Measurements from ENCODE around the gene ANO3.
A peak's percentile ranks its signal among the peaks of the same experiment; 100 is the strongest.

Gene ANO3

DNA sequence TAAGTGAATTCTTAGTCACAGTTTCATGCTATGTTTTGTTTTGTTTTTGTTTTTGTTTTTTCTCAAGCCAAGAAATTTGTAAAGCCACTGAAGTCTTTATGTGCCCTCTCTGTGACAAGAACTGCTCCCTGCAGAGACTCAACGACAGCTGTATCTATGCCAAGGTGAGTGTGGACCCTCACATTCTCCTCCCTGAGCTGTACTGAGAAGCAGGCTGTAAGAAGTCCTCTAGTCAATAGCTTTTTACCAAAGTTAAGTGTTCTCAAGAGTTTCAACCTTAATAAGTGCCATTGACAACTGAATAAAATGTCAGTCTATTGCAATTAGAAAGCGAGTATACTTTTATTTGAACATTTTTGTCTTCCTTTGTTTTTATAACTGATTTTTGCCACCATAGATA lies 221.3 kb downstream of the ANO3 start:
- H4K20me1 ChIP-seq: no peaks in the 10 kb centered on the region
- H3K27me3 ChIP-seq: no peaks in the 10 kb centered on the region
- H3K36me3 ChIP-seq: no peaks in the 10 kb centered on the region
- H3K27ac ChIP-seq: no peak overlapping the region
- H3K4me3 ChIP-seq: no peak overlapping the region
- H3K9me3 ChIP-seq (replicated peaks in 1 of 11): no peaks in the 10 kb centered on the region
- no peak overlapping the region for H3K4me2 ChIP-seq
- H3K4me1 ChIP-seq: peaks cover 0 to 11% (median 5%) of the 10 kb centered on the region in 10 experiments; a peak in 9 of 20 replicates
- TF ChIP-seq Cebpa-rat (IDR thresholded peaks at IDR 0.05): no peak
- H3K9ac ChIP-seq: no peak overlapping the region

DNA sequence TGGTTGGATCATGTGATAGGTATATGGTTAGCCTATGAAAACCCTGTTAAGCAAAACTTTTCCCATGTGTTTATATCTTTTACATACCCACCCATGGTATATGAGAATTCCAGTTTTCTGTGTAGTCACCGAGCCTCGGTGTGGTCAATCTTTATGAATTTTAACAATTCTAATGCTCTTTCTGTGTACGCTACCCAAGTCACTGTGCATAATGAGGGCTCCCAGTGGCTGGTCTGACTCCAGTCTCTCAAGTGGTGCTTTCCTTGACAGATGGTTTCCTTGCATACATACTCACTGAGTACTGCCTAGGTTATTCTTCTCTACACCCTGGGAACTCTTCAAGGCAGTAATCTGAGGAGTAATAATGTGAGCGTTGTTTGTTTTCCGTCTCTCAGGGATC lies 222.5 kb downstream of the ANO3 start:
- no peak overlapping the region for H3K4me2 ChIP-seq
- peaks cover 0 to 17% (median 8%) of the 10 kb centered on the region in 10 experiments; a peak in 9 of 20 replicates for H3K4me1 ChIP-seq
- no peak overlapping the region for H3K9ac ChIP-seq
- TF ChIP-seq Cebpa-rat (IDR thresholded peaks at IDR 0.05): no peak
- no peaks in the 10 kb centered on the region for H4K20me1 ChIP-seq
- H3K9me3 ChIP-seq (replicated peaks in 1 of 11): no peaks in the 10 kb centered on the region
- no peaks in the 10 kb centered on the region for H3K36me3 ChIP-seq
- no peaks in the 10 kb centered on the region for H3K27me3 ChIP-seq
- no peak overlapping the region for H3K4me3 ChIP-seq
- H3K27ac ChIP-seq: no peak overlapping the region

DNA sequence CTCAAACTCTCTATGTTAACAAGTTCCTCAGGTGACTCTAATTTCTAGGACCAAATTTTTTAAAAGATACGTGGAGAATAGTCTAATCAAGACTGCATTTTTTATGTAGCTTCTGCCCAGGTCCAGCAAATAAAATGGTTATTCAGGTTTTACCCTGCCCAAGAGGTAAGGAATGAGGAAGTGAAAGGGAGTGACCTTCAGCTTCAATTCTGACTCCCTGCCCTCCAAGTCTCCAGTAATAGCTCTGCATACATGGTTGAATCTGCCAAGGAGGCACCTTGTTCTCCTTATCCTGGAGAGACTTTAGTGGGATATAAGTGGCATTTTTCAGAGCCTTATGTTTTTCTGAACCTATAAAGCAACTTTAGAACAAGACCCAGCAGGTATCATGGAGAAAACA lies 224.7 kb downstream of the ANO3 start:
- no peak overlapping the region for H3K27ac ChIP-seq
- no peak overlapping the region for H3K4me3 ChIP-seq
- no peaks in the 10 kb centered on the region for H3K27me3 ChIP-seq
- H3K36me3 ChIP-seq: no peaks in the 10 kb centered on the region
- no peak for TF ChIP-seq Cebpa-rat (IDR thresholded peaks at IDR 0.05)
- peaks cover 0 to 17% (median 8%) of the 10 kb centered on the region in 10 experiments; a peak in 9 of 20 replicates for H3K4me1 ChIP-seq
- H3K9me3 ChIP-seq (replicated peaks in 1 of 11): no peaks in the 10 kb centered on the region
- no peak overlapping the region for H3K9ac ChIP-seq
- H3K4me2 ChIP-seq: no peak overlapping the region
- no peaks in the 10 kb centered on the region for H4K20me1 ChIP-seq

DNA sequence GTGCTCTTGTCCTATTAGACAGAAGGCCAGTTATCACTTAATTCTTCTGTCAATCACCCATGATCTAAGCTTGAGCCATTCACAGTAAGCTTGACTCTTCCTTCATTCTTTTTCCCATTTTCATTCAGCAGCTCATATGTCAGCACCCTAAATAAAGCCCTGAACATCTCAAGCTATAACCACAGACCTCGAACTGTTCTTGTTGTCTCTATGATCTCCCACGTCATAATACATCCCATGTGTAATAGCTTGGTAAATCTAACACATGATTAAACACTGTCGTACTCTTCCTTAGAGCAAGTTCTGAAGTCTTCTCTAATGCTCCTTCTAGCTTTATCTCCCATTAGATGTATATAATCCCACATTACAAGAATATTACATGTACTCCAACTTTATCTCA lies 225.7 kb downstream of the ANO3 start:
- Histone ChIP-seq H3K4me2 (peak overlapping the region in 7 of 11 experiments; percentile 10 to 49 (median 37); a peak in 9 of 22 replicates), H3K9me3 (replicated peaks in 1 of 11) (no peaks in the 10 kb centered on the region), H3K27me3 (no peaks in the 10 kb centered on the region), H4K20me1 (no peaks in the 10 kb centered on the region), H3K4me1 (peaks cover 0 to 17% (median 8%) of the 10 kb centered on the region in 10 experiments; a peak in 9 of 20 replicates), H3K9ac (no peak overlapping the region), H3K36me3 (no peaks in the 10 kb centered on the region), H3K4me3 (no peak overlapping the region), H3K27ac (peak overlapping the region in 1 of 11 experiments; percentile 8; a peak in 1 of 22 replicates)
- no peak for TF ChIP-seq Cebpa-rat (IDR thresholded peaks at IDR 0.05)

DNA sequence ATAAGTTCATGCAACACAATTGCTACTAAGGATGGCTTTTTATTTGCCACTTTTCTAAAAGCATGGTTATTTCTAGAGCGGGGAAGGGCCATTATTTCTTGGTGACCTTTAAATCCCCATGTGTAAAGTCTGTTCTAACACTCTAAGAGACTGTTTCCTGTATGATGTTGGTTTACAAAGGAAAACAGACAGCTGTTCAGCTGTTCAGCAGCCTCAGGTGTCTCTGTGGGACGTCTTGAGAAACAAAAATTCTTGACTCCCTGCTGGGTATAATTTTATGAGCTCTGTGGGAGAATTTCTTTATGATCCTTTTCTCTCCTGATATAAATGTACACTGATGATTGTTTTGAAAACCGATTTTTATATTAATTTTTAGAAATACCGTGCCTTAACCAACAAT lies 226.3 kb downstream of the ANO3 start:
- H4K20me1 ChIP-seq: no peaks in the 10 kb centered on the region
- TF ChIP-seq Cebpa-rat (IDR thresholded peaks at IDR 0.05): no peak
- no peaks in the 10 kb centered on the region for H3K36me3 ChIP-seq
- peak overlapping the region in 7 of 11 experiments; percentile 10 to 49 (median 37); a peak in 11 of 22 replicates for H3K4me2 ChIP-seq
- no peak overlapping the region for H3K9ac ChIP-seq
- no peaks in the 10 kb centered on the region for H3K9me3 ChIP-seq (replicated peaks in 1 of 11)
- H3K4me3 ChIP-seq: no peak overlapping the region
- peak overlapping the region in 1 of 11 experiments; percentile 8; a peak in 1 of 22 replicates for H3K27ac ChIP-seq
- peaks cover 0 to 17% (median 8%) of the 10 kb centered on the region in 10 experiments; a peak in 9 of 20 replicates for H3K4me1 ChIP-seq
- H3K27me3 ChIP-seq: no peaks in the 10 kb centered on the region

DNA sequence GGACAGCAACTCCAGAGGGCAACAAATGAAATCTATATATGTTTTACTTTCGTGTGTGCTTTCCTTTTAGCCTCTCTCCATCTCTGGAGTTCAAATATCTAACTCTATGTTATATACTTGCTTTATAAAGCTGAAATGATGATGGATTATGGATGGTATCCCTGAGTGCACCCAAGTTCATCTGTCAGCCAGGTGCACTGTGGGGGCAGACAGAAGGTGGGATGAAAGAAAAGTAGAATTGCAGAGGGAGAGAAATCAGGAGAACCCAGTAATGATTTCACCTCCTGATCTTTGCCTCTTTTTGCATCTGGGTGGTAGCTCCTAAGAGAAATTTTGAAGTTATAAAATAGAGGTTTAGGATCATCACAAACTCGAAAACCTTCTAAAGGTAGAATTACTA lies 237.7 kb downstream of the ANO3 start:
- H3K27ac ChIP-seq: no peak overlapping the region
- no peaks in the 10 kb centered on the region for H3K9me3 ChIP-seq (replicated peaks in 1 of 11)
- H3K4me3 ChIP-seq: no peak overlapping the region
- no peaks in the 10 kb centered on the region for H3K36me3 ChIP-seq
- TF ChIP-seq Cebpa-rat (IDR thresholded peaks at IDR 0.05): no peak
- H4K20me1 ChIP-seq: no peaks in the 10 kb centered on the region
- no peaks in the 10 kb centered on the region for H3K4me1 ChIP-seq
- H3K9ac ChIP-seq: no peak overlapping the region
- H3K4me2 ChIP-seq: no peak overlapping the region
- no peaks in the 10 kb centered on the region for H3K27me3 ChIP-seq

DNA sequence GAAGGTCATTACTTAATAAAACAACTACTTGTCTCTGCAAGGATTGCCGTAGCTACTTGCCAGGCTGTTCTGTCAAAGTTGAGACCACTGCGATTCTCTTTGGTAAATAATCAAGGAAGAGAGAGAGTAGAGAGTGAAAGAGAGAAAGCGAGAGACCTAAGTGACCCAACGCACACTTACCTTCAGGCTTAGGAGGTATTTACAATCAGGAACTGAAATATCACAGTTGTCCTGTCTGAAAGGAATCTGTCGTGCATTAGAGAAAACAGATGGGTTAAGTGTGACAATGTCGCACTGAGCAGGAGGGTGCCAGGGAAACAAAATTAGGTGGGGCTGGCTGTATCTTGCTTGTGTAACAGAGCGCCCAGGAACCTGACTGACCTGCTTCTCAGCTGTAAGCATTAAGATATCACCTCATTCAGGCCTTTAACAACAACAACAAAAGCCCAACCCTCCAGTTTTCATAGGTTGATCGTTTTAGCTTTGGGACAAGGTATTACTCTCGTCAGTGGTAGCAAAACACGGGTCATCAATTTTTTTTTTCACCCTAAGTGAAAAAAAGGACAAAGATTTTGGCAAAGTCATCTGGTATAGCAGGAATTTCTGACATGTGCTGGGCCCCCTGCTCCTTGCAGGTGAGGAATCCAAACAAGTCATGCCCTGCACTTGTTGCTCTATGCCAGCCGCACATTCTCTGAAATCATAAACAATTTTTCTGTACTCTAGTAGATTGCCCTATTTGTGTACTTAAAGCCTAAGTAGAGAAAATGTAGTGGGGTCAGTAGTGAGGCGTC lies 240.1 kb downstream of the ANO3 start, which contains the start of gene MUC15:
TSS of gene MUC15 (minus strand) at position 403 of the 794 bp plus-strand sequence. CDS start 5,169 bp downstream, outside the sequence.
- Histone ChIP-seq H3K4me2 (no peak within 1 kb of the TSS), H3K27me3 (no peaks in the 10 kb centered on the region), H3K36me3 (no peaks in the 10 kb centered on the region), H3K4me1 (no peaks in the 10 kb centered on the region), H3K27ac (no peak within 1 kb of the TSS), H3K9ac (no peak within 1 kb of the TSS), H4K20me1 (no peaks in the 10 kb centered on the region), H3K4me3 (no peak within 1 kb of the TSS), H3K9me3 (replicated peaks in 1 of 11) (no peaks in the 10 kb centered on the region)
- TF ChIP-seq Cebpa-rat (IDR thresholded peaks at IDR 0.05): no peak

DNA sequence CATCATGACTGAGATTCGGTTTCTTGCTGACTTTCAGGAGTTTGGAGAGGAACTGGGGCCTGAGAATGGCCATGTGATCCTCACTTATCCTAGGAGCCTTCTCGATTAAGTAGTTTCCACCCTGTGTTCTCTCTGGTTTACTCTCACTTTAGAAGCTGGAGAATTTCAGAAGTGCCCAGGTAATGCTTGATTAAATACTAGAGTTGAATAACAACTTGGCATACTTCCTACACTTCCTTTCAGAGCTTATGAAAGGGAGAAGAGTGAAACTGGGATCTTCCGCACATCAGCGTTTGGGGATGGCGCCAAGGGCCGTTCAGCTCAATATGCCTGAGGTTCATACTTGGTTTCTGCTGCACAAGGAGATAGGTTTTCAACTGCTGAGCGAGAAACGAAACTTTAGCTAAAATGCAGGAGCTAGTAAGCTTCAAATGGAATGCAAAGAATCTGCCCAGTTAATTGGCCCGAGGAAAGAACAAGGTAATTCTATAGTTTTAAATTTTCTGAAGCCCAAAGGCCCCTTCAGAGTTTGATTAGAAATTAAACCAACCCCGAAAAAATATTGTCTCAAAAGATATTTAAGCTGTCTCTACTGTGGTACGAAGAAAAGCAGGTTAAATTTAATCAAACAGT lies 241.0 kb downstream of the ANO3 start:
- Histone ChIP-seq H3K9ac (no peak overlapping the region), H3K4me2 (no peak overlapping the region), H3K36me3 (no peaks in the 10 kb centered on the region), H3K9me3 (replicated peaks in 1 of 11) (no peaks in the 10 kb centered on the region), H3K4me3 (no peak overlapping the region), H4K20me1 (no peaks in the 10 kb centered on the region), H3K27me3 (no peaks in the 10 kb centered on the region), H3K27ac (no peak overlapping the region), H3K4me1 (no peaks in the 10 kb centered on the region)
- no peak for TF ChIP-seq Cebpa-rat (IDR thresholded peaks at IDR 0.05)

DNA sequence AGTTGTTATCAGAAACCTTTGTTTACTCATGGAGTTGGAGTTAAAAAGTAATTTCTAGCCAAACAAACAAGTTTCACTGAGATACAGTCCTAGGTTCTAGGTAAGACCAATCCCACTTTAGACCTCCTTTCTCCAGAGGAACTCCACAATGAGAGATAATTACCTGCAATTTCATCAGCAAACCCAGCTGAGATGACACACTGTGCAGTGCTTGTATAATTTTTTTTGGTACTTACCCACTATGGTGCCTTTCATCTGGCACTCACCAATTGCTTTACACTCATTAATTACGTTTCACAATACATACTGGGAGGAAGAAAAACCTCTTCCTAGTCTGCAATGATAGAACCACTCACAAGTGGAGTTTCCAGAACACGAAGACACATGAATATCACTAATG lies 242.0 kb downstream of the ANO3 start:
- no peak overlapping the region for H3K27ac ChIP-seq
- H3K4me3 ChIP-seq: no peak overlapping the region
- H4K20me1 ChIP-seq: no peaks in the 10 kb centered on the region
- no peaks in the 10 kb centered on the region for H3K4me1 ChIP-seq
- no peak overlapping the region for H3K9ac ChIP-seq
- no peaks in the 10 kb centered on the region for H3K36me3 ChIP-seq
- no peaks in the 10 kb centered on the region for H3K27me3 ChIP-seq
- TF ChIP-seq Cebpa-rat (IDR thresholded peaks at IDR 0.05): no peak
- H3K9me3 ChIP-seq (replicated peaks in 1 of 11): no peaks in the 10 kb centered on the region
- no peak overlapping the region for H3K4me2 ChIP-seq

Data from BLaER1 treated with 17β-estradiol and CSF1 and Interleukin-3, amounts not matched to agents 10 nM and 100 nM (cell line).